SK-N-SH treated with all-trans-retinoic acid at 6 μM for 48 hours (cell line): ENCODE results near the gene GATA5.

Experiments
- ATAC-seq: fragments of 200-7000 bp; cut with Tn5 transposase; 3 replicates; pipeline ENCODE4 v1.9.1; 2020; ENCODE audit warnings: mild to moderate bottlenecking, moderate library complexity
- BACH2 ChIP-seq: fragments of 250-450 bp; sonication (Bioruptor Pico); IDR thresholded peaks from 2 replicates; pipeline ENCODE4 v1.9.0; 2021; ENCODE audit warnings: mild to moderate bottlenecking, borderline replicate concordance
- CSDC2 ChIP-seq: fragments of 250-450 bp; sonication (Bioruptor Pico); IDR thresholded peaks from 2 replicates; pipeline ENCODE4 v1.5.0; 2020; ENCODE audit warnings: mild to moderate bottlenecking, moderate library complexity
- ESRRG ChIP-seq: fragments of 250-450 bp; sonication (Bioruptor Pico); IDR thresholded peaks from 2 replicates; pipeline ENCODE4 v1.6.1; 2021; ENCODE audit warnings: mild to moderate bottlenecking
- GLIS3 ChIP-seq: fragments of 250-450 bp; sonication (Bioruptor Pico); IDR thresholded peaks from 2 replicates; pipeline ENCODE4 v1.5.0; 2020; ENCODE audit warnings: mild to moderate bottlenecking, moderate library complexity
- OSR1 ChIP-seq: fragments of 250-450 bp; sonication (Bioruptor Pico); IDR thresholded peaks from 2 replicates; pipeline ENCODE4 v1.8.0; 2022; ENCODE audit warnings: moderate library complexity, mild to moderate bottlenecking, inconsistent platforms
- PATZ1 ChIP-seq: fragments of 250-450 bp; sonication (Bioruptor Pico); IDR thresholded peaks from 2 replicates; pipeline ENCODE4 v1.8.0; 2020; ENCODE audit warnings: mild to moderate bottlenecking, moderate library complexity, borderline replicate concordance
- POU6F1 ChIP-seq: fragments of 250-450 bp; sonication (Bioruptor Pico); IDR thresholded peaks from 2 replicates; pipeline ENCODE4 v1.8.0; 2021; ENCODE audit warnings: low read depth, mild to moderate bottlenecking, moderate library complexity, borderline replicate concordance
- PPARA ChIP-seq: fragments of 250-450 bp; sonication (Bioruptor Pico); IDR thresholded peaks from 2 replicates; pipeline ENCODE4 v1.5.0; 2020; ENCODE audit warnings: mild to moderate bottlenecking, borderline replicate concordance
- SNAI2 ChIP-seq: fragments of 250-450 bp; sonication (Bioruptor Pico); IDR thresholded peaks from 2 replicates; pipeline ENCODE4 v1.5.0; 2020; ENCODE audit warnings: mild to moderate bottlenecking, moderate library complexity
- TOX ChIP-seq: fragments of 250-450 bp; sonication (Bioruptor Pico); IDR thresholded peaks from 2 replicates; pipeline ENCODE4 v1.8.0; 2021; ENCODE audit warnings: mild to moderate bottlenecking, moderate library complexity, borderline replicate concordance
- TSHZ2 ChIP-seq: fragments of 250-450 bp; sonication (Bioruptor Pico); IDR thresholded peaks from 2 replicates; pipeline ENCODE4 v1.5.0; 2020; ENCODE audit warnings: mild to moderate bottlenecking, moderate library complexity
- ZFP3 ChIP-seq: fragments of 250-450 bp; sonication (Bioruptor Pico); IDR thresholded peaks from 2 replicates; pipeline ENCODE4 v1.5.0; 2020; ENCODE audit warnings: mild to moderate bottlenecking, moderate library complexity
- ZFP30 ChIP-seq: fragments of 450-650 bp; formaldehyde crosslinking; IDR thresholded peaks from 2 replicates; pipeline ENCODE4 v1.5.0; 2022; ENCODE audit warnings: mild to moderate bottlenecking, moderate library complexity
- ZNF565 ChIP-seq: fragments of 450-650 bp; formaldehyde crosslinking; conservative IDR thresholded peaks from 2 replicates; pipeline ENCODE4 v1.5.0; 2020; ENCODE audit warnings: low read depth, mild to moderate bottlenecking, moderate library complexity
- ZNF70 ChIP-seq: fragments of 450-650 bp; formaldehyde crosslinking; IDR thresholded peaks from 2 replicates; pipeline ENCODE4 v1.5.0; 2020; ENCODE audit warnings: mild to moderate bottlenecking, moderate library complexity
- ZNF8 ChIP-seq: fragments of 450-650 bp; formaldehyde crosslinking; IDR thresholded peaks from 2 replicates; pipeline ENCODE4 v1.5.0; 2020; ENCODE audit warnings: mild to moderate bottlenecking, moderate library complexity
- TF ChIP-seq, protein P1 (sequence below): fragments of 250-450 bp; sonication (Bioruptor Pico); IDR thresholded peaks from 2 replicates; pipeline ENCODE4 v1.5.1; 2020; ENCODE audit warnings: low read depth, mild to moderate bottlenecking, moderate library complexity
- TF ChIP-seq, protein P2 (sequence below): fragments of 250-450 bp; sonication (Bioruptor Pico); IDR thresholded peaks from 2 replicates; pipeline ENCODE4 v1.5.1; 2021; ENCODE audit warnings: mild to moderate bottlenecking, moderate library complexity

Gene GATA5

DNA sequence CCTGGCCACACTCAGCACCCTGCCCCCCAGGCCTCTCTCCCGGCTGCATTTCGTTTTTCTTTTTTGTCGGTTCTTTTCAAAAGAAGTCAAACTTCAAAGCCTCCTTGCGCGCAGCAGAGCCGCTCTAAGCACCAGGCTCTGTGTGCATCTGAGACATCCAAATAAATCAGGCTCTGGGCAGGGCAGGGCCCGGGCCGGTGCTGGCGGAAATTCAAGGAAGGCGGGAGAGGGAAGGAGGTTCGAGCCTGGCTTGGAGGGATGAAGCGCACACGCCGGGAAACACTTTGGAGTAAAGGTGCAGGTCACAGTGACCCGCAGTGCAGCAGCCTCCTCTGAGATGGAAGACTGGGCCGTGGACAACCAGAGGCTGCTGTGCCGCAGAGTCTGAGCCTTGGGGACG lies 5.8 kb downstream of the GATA5 start:
- no peak for TF ChIP-seq TSHZ2 (CRISPR knock-in tag)
- TF ChIP-seq PATZ1 (CRISPR knock-in tag): no peak
- TF ChIP-seq POU6F1 (CRISPR knock-in tag): no peak
- TF ChIP-seq TOX (CRISPR knock-in tag): no peak
- no peak for TF ChIP-seq SNAI2 (CRISPR knock-in tag)
- TF ChIP-seq, protein P1, sequence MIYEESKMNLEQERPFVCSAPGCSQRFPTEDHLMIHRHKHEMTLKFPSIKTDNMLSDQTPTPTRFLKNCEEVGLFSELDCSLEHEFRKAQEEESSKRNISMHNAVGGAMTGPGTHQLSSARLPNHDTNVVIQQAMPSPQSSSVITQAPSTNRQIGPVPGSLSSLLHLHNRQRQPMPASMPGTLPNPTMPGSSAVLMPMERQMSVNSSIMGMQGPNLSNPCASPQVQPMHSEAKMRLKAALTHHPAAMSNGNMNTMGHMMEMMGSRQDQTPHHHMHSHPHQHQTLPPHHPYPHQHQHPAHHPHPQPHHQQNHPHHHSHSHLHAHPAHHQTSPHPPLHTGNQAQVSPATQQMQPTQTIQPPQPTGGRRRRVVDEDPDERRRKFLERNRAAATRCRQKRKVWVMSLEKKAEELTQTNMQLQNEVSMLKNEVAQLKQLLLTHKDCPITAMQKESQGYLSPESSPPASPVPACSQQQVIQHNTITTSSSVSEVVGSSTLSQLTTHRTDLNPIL (CRISPR knock-in tag): no peak
- TF ChIP-seq ZFP30 (CRISPR knock-in tag): no peak
- TF ChIP-seq, protein P2, sequence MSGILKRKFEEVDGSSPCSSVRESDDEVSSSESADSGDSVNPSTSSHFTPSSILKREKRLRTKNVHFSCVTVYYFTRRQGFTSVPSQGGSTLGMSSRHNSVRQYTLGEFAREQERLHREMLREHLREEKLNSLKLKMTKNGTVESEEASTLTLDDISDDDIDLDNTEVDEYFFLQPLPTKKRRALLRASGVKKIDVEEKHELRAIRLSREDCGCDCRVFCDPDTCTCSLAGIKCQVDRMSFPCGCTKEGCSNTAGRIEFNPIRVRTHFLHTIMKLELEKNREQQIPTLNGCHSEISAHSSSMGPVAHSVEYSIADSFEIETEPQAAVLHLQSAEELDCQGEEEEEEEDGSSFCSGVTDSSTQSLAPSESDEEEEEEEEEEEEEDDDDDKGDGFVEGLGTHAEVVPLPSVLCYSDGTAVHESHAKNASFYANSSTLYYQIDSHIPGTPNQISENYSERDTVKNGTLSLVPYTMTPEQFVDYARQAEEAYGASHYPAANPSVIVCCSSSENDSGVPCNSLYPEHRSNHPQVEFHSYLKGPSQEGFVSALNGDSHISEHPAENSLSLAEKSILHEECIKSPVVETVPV (CRISPR knock-in tag): no peak
- no peak for TF ChIP-seq CSDC2 (CRISPR knock-in tag)
- no peak for ATAC-seq

- no peak for ATAC-seq
- no peak for TF ChIP-seq PPARA
- TF ChIP-seq TSHZ2 (CRISPR knock-in tag): no peak
- TF ChIP-seq OSR1 (CRISPR knock-in tag): no peak
- TF ChIP-seq BACH2 (CRISPR knock-in tag): no peak
- TF ChIP-seq, protein P1 (CRISPR knock-in tag): no peak
- no peak for TF ChIP-seq ZNF565 (CRISPR knock-in tag)
- TF ChIP-seq ZNF70 (CRISPR knock-in tag): no peak
- no peak for TF ChIP-seq ZNF8 (CRISPR knock-in tag)
- TF ChIP-seq GLIS3 (CRISPR knock-in tag): no peak
- TF ChIP-seq ESRRG: no peak
- no peak for TF ChIP-seq ZFP30 (CRISPR knock-in tag)
- no peak for TF ChIP-seq TOX (CRISPR knock-in tag)
- no peak for TF ChIP-seq ZFP3 (CRISPR knock-in tag)
- no peak for TF ChIP-seq PATZ1 (CRISPR knock-in tag)
Measured at GRCh38 chr20:62469352-62469751, 6.4 kb downstream of the GATA5 start.
